Ishikawa (cell line): ENCODE data around the gene SGPP1.

Experiments
- CEBPB ChIP-seq: IDR thresholded peaks from 2 replicates; pipeline ENCODE4 v1.6.1; 2012
- CREB1 ChIP-seq: IDR thresholded peaks from 2 replicates; pipeline ENCODE4 v1.6.1; 2012; ENCODE audit warnings: low read depth
- EGR1 ChIP-seq: IDR thresholded peaks from 2 replicates; pipeline ENCODE4 v1.6.1; 2012
- EP300 ChIP-seq: IDR thresholded peaks from 2 replicates; pipeline ENCODE4 v1.6.1; 2012; ENCODE audit warnings: borderline replicate concordance
- FOXM1 ChIP-seq: IDR thresholded peaks from 2 replicates; pipeline ENCODE4 v1.6.1; 2012; ENCODE audit warnings: low read depth, borderline replicate concordance
- NFIC ChIP-seq: IDR thresholded peaks from 2 replicates; pipeline ENCODE4 v1.6.1; 2012
- TAF1 ChIP-seq: IDR thresholded peaks from 2 replicates; pipeline ENCODE4 v1.6.1; 2012; ENCODE audit warnings: low read depth, mild to moderate bottlenecking
- TCF12 ChIP-seq: IDR thresholded peaks from 2 replicates; pipeline ENCODE4 v1.6.1; 2012; ENCODE audit warnings: low read depth
- TEAD4 ChIP-seq: IDR thresholded peaks from 2 replicates; pipeline ENCODE4 v1.6.1; 2012
- TF ChIP-seq, protein P1 (sequence below): IDR thresholded peaks from 2 replicates; pipeline ENCODE4 v1.6.1; 2012; ENCODE audit warnings: low read depth, mild to moderate bottlenecking
- TF ChIP-seq, protein P2 (sequence below): IDR thresholded peaks from 2 replicates; pipeline ENCODE4 v1.6.1; 2012
- TF ChIP-seq, protein P3 (sequence below): IDR thresholded peaks from 2 replicates; pipeline ENCODE4 v1.6.1; 2012

DNA sequence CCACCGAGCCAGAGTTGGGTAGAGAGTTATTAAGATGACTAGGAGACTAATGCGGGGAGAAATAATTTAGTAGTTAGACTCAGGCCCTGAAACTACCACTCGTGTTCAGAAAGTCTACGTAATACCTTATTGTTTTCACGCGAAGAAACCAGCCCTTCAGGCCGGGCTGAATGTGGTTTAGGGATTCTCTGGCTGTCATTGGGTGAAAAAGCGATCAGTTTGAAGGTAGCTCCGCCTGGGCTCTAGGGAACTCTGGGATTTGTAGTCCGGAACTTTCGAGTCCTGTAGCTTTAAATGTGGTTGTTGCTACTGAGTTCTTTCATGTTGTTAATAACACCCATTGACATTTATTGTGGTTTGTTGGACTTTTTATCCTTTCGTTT lies 85.6 kb downstream of the SGPP1 start:
- TF ChIP-seq, protein P1, sequence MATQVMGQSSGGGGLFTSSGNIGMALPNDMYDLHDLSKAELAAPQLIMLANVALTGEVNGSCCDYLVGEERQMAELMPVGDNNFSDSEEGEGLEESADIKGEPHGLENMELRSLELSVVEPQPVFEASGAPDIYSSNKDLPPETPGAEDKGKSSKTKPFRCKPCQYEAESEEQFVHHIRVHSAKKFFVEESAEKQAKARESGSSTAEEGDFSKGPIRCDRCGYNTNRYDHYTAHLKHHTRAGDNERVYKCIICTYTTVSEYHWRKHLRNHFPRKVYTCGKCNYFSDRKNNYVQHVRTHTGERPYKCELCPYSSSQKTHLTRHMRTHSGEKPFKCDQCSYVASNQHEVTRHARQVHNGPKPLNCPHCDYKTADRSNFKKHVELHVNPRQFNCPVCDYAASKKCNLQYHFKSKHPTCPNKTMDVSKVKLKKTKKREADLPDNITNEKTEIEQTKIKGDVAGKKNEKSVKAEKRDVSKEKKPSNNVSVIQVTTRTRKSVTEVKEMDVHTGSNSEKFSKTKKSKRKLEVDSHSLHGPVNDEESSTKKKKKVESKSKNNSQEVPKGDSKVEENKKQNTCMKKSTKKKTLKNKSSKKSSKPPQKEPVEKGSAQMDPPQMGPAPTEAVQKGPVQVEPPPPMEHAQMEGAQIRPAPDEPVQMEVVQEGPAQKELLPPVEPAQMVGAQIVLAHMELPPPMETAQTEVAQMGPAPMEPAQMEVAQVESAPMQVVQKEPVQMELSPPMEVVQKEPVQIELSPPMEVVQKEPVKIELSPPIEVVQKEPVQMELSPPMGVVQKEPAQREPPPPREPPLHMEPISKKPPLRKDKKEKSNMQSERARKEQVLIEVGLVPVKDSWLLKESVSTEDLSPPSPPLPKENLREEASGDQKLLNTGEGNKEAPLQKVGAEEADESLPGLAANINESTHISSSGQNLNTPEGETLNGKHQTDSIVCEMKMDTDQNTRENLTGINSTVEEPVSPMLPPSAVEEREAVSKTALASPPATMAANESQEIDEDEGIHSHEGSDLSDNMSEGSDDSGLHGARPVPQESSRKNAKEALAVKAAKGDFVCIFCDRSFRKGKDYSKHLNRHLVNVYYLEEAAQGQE: no peak
- TF ChIP-seq TCF12: no peak
- TF ChIP-seq CEBPB: no peak
- TF ChIP-seq EP300: no peak
- no peak for TF ChIP-seq TEAD4
- no peak; the same call in 1 of the 2 replicates for TF ChIP-seq TAF1
- TF ChIP-seq, protein P2, sequence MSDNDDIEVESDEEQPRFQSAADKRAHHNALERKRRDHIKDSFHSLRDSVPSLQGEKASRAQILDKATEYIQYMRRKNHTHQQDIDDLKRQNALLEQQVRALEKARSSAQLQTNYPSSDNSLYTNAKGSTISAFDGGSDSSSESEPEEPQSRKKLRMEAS: no peak
- no peak for TF ChIP-seq EGR1
- TF ChIP-seq CREB1: no peak
- TF ChIP-seq NFIC: no peak
- no peak for TF ChIP-seq FOXM1
- TF ChIP-seq, protein P3, sequence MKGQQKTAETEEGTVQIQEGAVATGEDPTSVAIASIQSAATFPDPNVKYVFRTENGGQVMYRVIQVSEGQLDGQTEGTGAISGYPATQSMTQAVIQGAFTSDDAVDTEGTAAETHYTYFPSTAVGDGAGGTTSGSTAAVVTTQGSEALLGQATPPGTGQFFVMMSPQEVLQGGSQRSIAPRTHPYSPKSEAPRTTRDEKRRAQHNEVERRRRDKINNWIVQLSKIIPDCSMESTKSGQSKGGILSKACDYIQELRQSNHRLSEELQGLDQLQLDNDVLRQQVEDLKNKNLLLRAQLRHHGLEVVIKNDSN: no peak
